Ovary (tissue), 9 donors: ENCODE measurements around the gene HOOK2. TPM values are rescaled to one million over a fixed set of nuclear protein-coding genes. Genes with fewer than 3 reads are reported as not detected.

Experiments used
- DNase-seq, 5 donors: peaks; one replicate each; pipeline ENCODE4 v3.0.0-alpha.2; 2019 to 2020
- H3K27ac ChIP-seq, 2 donors: fragments of 200-600 bp; one replicate each; pipeline versions ENCODE4 v1.5.1 to v1.8.0; 2019 to 2022
- H3K27me3 ChIP-seq: fragments of 200-600 bp; one replicate; pipeline ENCODE4 v1.8.0; 2022
- H3K36me3 ChIP-seq: fragments of 200-600 bp; sonication (generic); one replicate; pipeline ENCODE4 v1.5.1; 2019
- H3K4me1 ChIP-seq: one replicate; pipeline ENCODE4 v1.8.1; 2013; ENCODE audit warnings: mild to moderate bottlenecking, moderate library complexity; ENCODE audit not compliant: insufficient read depth
- H3K4me3 ChIP-seq: fragments of 200-600 bp; sonication (generic); one replicate; pipeline ENCODE4 v1.5.1; 2017
- H3K9me3 ChIP-seq, 2 donors: fragments of 200-600 bp in 1 of 2; sonication (generic) in 1 of 2; one replicate each; pipeline versions ENCODE4 v1.5.1 to v1.8.1; 2013 to 2019; ENCODE audit warnings: mild to moderate bottlenecking in 1 of 2, moderate library complexity in 1 of 2
- EP300 ChIP-seq: sonication (generic); formaldehyde crosslinking; IDR thresholded peaks from one replicate; pipeline ENCODE4 v1.6.1; 2017; ENCODE audit warnings: antibody characterized with exemption
- POLR2A ChIP-seq: fragments of 450-650 bp; IDR thresholded peaks from one replicate; pipeline ENCODE4 v1.6.1; 2017; ENCODE audit warnings: antibody characterized with exemption, mild to moderate bottlenecking, moderate library complexity
- WGBS, 3 donors: extraction: QIAGEN DNeasy Blood & Tissue Kit in 1 of 3; methylation state at CpG; one replicate each; pipeline versions ENCODE4 v1.1.5 to v1.1.7; 2013 to 2017; 5-methylcytosine and 5-hydroxymethylcytosine counted together
- intact Hi-C, 4 donors: fragments of 100-400 bp; cut with DNase I; formaldehyde crosslinking; loops; one replicate each; pipeline versions ENCODE4 v1.11.0 to v1.15.1; 2022 to 2023
- polyA plus RNA-seq, 2 donors: library from polyadenylated mRNA; stranded (reverse); fragments of 200-250 nt in 1 of 2; fragments of 350-450 nt in 1 of 2; fragmentation: Illumina TruSeq in 1 of 2; extraction: RNeasy Lipid Tissue Mini Kit (QIAGEN cat#74804) in 1 of 2; gene quantifications; one replicate each; pipeline ENCODE4 v1.2.3, GENCODE V29; 2013 to 2014
- total RNA-seq, 7 donors: library from RNA; depleted of rRNA in 2 of 7; stranded (reverse); fragments of >200 nt in 2 of 7; fragmentation: NEBNext Ultra II Directional in 3 of 7; extraction: Animal tissue kit (Norgen Biotek cat#: 25700) in 3 of 7; gene quantifications; one replicate each; pipeline versions ENCODE4 v1.1.0 to v1.2.4, GENCODE V29; 2016 to 2023
- TF ChIP-seq, protein P1 (sequence below), 3 donors: fragments of 450-650 bp in 2 of 3; fragments of 200-600 bp in 1 of 3; IDR thresholded peaks; one replicate each; pipeline versions ENCODE4 v1.5.1 to v1.8.0; 2016 to 2022; ENCODE audit warnings: antibody characterized with exemption in 3 of 3, mild to moderate bottlenecking in 1 of 3
- donor health status: DM: no; HTN: no; CAD: no; lungs with moderate emphysema.
- donor health status: DM: no; HTN: no; CAD: no.
- donor health status: Bipolar disorder and iron deficiency.
- donor health status: DM: yes; HTN: yes; CAD: no.
- donor health status: DM: no; HTN: no; CAD: no.
- donor health status: DM: yes; HTN: yes; CAD: no.

The HOOK2 gene
- total and polyA plus RNA-seq, 9 donors = 12.2 to 52.2 (median 27.9) TPM

DNA sequence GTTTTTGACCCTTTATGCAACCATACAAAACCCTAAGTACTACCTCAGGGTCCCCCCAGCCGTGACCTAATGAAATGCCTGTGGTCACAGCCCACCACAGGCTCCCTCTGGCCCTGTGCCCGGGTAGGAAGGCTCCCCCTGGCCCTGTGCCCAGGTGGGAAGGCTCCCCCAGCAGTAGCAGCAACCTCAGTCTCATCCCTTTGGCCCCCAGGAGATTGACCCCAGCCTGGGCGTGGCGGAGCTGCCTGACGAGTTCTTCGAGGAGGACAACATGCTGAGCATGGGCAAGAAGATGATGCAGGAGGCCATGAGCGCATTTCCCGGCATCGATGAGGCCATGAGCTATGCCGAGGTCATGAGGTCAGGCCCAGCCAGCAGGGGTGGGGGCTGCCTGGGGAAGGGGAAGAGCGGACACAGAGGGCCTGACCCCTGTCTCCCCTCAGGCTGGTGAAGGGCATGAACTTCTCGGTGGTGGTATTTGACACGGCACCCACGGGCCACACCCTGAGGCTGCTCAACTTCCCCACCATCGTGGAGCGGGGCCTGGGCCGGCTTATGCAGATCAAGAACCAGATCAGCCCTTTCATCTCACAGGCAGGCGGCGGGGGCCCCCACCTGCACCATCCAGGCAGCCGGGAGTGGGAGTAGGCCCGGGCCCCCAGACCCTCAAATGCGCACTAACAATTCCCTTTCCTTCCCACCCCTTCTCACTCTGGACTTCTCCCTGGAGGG is 30.0 kb downstream of the HOOK2 start:
- Histone ChIP-seq H3K27ac (no peak overlapping the region), H3K4me3 (no peak overlapping the region), H3K9me3 (peaks cover 0 to 12% of the 10 kb centered on the region in 2 donors), H3K36me3 (no peaks in the 10 kb centered on the region), H3K4me1 (no peaks in the 10 kb centered on the region), H3K27me3 (no peaks in the 10 kb centered on the region)
- 72 to 79% (median 73%) methylated on average over 22 of the region's 22 CpGs for WGBS, 3 donors
- intact Hi-C loops = no loop called here
- no peak for DNase-seq
- TF ChIP-seq, protein P1, sequence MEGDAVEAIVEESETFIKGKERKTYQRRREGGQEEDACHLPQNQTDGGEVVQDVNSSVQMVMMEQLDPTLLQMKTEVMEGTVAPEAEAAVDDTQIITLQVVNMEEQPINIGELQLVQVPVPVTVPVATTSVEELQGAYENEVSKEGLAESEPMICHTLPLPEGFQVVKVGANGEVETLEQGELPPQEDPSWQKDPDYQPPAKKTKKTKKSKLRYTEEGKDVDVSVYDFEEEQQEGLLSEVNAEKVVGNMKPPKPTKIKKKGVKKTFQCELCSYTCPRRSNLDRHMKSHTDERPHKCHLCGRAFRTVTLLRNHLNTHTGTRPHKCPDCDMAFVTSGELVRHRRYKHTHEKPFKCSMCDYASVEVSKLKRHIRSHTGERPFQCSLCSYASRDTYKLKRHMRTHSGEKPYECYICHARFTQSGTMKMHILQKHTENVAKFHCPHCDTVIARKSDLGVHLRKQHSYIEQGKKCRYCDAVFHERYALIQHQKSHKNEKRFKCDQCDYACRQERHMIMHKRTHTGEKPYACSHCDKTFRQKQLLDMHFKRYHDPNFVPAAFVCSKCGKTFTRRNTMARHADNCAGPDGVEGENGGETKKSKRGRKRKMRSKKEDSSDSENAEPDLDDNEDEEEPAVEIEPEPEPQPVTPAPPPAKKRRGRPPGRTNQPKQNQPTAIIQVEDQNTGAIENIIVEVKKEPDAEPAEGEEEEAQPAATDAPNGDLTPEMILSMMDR (IDR thresholded peaks at IDR 0.05) = no peak
- TF ChIP-seq POLR2A = no peak
- TF ChIP-seq EP300 = no peak

DNA sequence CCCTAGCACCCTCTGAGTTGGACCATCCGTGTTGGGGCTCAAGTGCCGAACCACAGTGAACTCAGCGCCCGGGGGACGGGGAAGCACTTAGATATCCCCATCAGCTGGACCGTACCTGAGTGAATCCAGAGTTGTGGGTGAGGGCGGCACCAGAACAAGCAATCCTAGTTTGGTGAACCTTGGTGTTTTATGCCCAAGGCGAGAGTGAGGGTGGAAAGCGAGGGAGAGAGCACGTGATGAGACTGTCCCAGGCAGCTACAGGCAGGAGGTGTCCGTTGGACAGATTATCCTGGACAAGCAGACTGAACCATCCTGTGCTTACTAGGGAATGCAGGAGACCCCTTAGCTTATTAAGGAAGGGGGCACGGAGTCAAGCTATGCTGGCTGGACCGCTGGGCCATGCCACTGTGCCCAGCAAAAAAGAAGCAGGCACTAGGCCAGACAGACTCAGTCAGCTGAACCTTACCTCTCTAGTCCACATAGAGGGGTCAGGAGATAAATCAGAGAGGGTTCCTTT is 37.5 kb downstream of the HOOK2 start:
- no peak overlapping the region for H3K27ac ChIP-seq
- 6 to 12% (median 7%) methylated on average over 13 of the region's 13 CpGs for WGBS, 3 donors

DNA sequence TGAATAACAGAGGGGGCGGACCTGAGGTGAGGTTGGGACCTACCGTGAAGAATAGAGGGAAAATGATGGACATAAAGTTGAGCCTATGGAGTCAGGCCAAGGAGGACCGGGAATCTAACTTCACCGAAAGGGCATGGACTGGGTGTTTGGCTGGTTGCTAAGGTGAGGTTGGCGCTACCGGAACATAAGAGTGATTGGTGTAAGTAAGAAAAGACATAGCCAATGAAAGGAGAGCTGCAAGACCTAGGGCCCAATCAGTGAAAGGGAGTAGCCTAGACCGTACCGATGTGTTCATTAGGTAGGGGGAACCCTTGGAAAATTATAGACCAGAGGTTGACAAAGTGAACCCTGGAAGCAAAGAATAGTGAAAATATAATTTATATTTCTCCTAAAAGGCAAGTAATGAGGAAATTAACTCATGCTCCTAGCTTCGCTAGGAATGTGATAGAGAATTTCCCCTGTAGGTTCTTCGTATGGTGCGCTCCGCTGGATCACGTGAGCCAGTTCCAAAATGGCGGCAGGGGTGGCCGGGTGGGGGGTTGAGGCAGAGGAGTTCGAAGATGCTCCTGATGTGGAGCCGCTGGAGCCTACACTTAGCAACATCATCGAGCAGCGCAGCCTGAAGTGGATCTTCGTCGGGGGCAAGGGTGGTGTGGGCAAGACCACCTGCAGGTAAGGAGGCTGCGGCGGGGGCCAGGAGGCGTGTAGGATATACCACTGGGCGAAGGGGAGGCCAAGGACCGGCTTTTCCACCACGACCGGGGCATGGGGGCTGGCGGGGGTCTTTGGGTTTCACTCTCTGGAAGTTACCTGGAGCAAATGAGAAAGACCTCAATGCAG is 38.1 kb downstream of the HOOK2 start, which contains the start of gene GET3:
GET3 (plus strand) TSS at position 503 of the 840 bp plus-strand sequence; CDS start at position 512, 9 bp downstream.
- Histone ChIP-seq H3K36me3 (no peaks in the 10 kb centered on the region), H3K27me3 (no peaks in the 10 kb centered on the region), H3K4me3 (peak within 1 kb of the TSS; percentile 87), H3K4me1 (peaks cover 16% of the 10 kb centered on the region), H3K9me3 (no peaks in the 10 kb centered on the region), H3K27ac (peak within 1 kb of the TSS; percentile 52 to 77)
- intact Hi-C loops = loop anchor here in 1 of 4 donors (2.0 kb wide), 1 partner anchor 40 kb away; no protein-coding TSS in a partner anchor
- WGBS, 3 donors = 0 to 1% (median 0%) methylated on average over 24 to 29 of the region's 29 CpGs
- TF ChIP-seq EP300 (no peak), POLR2A (peak; percentile 53)
- TF ChIP-seq, protein P1 (IDR thresholded peaks at IDR 0.05) = peak in 2 of 3 donors; percentile 42 to 58
- peak; percentile 71 to 94 (median 83) for DNase-seq

More for the DNA sequence above, 37.5 kb downstream of the HOOK2 start:
- no peak for DNase-seq
- no peaks in the 10 kb centered on the region for H3K9me3 ChIP-seq
- intact Hi-C loops = loop anchor here in 1 of 4 donors (2.0 kb wide), 1 partner anchor 39 kb away; no protein-coding TSS in a partner anchor
- TF ChIP-seq POLR2A = no peak
- TF ChIP-seq, protein P1 (IDR thresholded peaks at IDR 0.05) = no peak
- TF ChIP-seq EP300 = no peak
- H3K4me1 ChIP-seq = peaks cover 13% of the 10 kb centered on the region
- peak overlapping the region; percentile 87 for H3K4me3 ChIP-seq
- H3K36me3 ChIP-seq = no peaks in the 10 kb centered on the region
- no peaks in the 10 kb centered on the region for H3K27me3 ChIP-seq
